Fibroblast of villous mesenchyme (primary cell): Measurements from ENCODE around the gene PGAP3. TPM values are rescaled to one million over a fixed set of nuclear protein-coding genes. Genes with fewer than 3 reads are reported as not detected.

ENCODE experiments used
- DNase-seq: peaks from one replicate; pipeline ENCODE4 v3.0.0-alpha.2; 2010; ENCODE audit warnings: low read depth
- H3K4me3 ChIP-seq: 2 replicates; pipeline ENCODE4 v1.5.1; 2011; ENCODE audit warnings: low read depth, mild to moderate bottlenecking, low read length
- total RNA-seq: library from RNA; depleted of rRNA; stranded (reverse); fragments of >200 nt; gene quantifications from 2 replicates; pipeline ENCODE4 v1.2.3, GENCODE V29; 2012
- TF ChIP-seq, protein P1 (sequence below): IDR thresholded peaks from 2 replicates; pipeline ENCODE4 v1.5.1; 2012; ENCODE audit warnings: low read depth, mild to moderate bottlenecking, low read length; ENCODE audit not compliant: insufficient read depth

PGAP3 gene
- total RNA-seq, 1 donor = 4.7 TPM

DNA sequence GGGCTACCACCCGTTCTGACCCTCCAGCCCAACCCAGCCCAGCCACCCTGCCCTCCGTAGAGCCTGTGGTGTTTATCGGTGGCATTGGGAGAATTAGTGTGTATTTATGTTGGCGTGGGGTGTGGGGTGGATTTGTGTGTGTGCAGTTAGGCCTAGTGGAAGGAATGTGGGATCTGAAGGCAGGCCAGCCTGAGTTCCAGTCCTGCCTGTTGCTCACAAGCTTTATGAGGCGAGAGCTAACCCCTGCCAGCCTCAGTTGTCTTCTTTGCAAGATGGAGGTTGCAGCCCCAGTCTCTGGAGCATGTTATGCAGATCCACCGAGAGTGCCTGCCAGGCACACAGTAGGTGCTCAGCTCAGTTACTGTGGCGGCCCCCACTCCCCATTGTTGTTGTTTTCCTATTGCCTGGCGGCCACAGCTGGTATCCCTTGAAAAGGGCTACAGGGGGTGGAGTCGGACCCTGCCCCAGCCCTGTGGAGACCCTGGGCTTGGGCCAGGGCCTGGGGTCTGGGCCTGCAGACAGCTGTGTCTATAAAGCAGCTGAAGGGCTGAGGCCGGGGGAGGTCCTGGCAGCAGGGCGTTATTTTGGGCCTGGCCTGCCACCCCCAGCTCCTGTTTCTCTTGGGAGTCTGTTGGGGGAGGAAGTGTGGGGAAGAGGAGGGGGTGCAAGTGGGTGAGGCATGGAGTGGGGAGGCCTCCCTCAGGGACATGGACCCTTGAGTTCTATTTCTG lies 17.1 kb upstream of the PGAP3 start:
- peak; percentile 48 for DNase-seq
- TF ChIP-seq, protein P1, sequence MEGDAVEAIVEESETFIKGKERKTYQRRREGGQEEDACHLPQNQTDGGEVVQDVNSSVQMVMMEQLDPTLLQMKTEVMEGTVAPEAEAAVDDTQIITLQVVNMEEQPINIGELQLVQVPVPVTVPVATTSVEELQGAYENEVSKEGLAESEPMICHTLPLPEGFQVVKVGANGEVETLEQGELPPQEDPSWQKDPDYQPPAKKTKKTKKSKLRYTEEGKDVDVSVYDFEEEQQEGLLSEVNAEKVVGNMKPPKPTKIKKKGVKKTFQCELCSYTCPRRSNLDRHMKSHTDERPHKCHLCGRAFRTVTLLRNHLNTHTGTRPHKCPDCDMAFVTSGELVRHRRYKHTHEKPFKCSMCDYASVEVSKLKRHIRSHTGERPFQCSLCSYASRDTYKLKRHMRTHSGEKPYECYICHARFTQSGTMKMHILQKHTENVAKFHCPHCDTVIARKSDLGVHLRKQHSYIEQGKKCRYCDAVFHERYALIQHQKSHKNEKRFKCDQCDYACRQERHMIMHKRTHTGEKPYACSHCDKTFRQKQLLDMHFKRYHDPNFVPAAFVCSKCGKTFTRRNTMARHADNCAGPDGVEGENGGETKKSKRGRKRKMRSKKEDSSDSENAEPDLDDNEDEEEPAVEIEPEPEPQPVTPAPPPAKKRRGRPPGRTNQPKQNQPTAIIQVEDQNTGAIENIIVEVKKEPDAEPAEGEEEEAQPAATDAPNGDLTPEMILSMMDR = peak; percentile 52
- no peak overlapping the region for H3K4me3 ChIP-seq

DNA sequence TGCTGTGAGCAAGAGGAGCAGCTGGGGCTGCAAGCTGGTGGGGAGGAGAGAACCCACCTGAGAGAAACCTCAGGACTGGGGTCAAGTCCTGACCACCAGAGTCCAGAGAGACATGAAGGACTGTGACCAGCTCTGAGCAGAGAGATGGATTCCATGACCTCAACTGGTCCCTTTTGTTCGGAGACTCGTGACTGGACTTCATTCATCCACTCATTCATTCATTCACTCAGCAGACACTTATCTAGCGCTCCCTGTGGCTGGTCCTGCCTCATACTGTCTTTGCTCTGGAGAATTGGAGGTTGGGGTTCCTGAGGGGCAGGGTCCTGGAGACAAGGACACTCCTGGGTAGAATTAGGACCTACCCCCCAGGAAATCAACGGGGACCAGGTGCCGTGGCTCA lies 16.1 kb upstream of the PGAP3 start:
- TF ChIP-seq, protein P1 = no peak
- DNase-seq = no peak
- no peak overlapping the region for H3K4me3 ChIP-seq

DNA sequence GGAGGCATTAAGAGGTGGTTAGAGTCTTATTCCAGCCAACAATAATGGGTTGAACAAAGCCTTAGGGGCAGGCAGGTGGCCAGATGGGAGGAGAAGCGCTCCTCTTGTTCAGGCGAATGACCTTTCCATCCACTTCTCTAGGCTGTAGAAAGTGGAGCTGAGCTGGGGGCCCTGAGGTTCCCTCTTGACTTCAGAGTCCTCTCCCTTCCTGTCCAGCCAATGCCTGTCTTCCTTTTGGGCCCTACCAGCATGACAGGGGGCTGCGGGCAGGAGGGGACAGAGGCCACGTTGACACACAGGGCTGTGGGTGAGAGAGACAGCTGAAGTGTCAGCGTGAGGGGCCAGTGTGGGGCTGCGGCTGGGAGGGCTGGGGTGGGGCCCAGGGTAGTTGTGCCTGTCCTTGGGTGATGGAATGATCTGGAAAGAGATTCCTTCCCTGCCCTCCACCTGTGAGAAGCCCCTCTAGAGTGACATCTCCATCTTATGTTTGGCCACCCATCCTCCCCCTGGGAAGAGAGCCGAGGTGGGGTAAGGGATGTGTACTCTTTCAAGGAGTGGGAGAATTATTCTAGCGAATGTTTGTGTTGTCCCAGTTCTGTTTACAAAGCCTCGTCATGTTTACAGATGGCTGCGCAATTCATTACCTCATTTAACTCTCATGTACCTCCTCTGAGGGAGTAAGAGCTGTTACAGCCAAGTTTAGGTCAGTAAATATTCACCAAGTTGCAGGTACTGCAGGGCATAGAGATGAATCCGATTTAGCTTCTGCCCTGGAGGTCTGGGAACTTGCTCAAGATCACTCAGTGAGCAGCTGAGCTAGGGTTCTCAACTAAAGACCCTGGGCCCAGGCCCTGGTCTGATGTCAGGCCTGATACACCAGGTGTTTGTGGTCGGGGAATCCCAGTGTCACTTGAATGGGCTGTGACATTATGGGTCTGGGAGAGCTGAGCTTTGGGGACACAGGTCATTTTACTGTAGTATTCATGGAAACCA lies 15.3 kb upstream of the PGAP3 start:
- no peak overlapping the region for H3K4me3 ChIP-seq
- peak; percentile 63 for DNase-seq
- TF ChIP-seq, protein P1 = no peak

DNA sequence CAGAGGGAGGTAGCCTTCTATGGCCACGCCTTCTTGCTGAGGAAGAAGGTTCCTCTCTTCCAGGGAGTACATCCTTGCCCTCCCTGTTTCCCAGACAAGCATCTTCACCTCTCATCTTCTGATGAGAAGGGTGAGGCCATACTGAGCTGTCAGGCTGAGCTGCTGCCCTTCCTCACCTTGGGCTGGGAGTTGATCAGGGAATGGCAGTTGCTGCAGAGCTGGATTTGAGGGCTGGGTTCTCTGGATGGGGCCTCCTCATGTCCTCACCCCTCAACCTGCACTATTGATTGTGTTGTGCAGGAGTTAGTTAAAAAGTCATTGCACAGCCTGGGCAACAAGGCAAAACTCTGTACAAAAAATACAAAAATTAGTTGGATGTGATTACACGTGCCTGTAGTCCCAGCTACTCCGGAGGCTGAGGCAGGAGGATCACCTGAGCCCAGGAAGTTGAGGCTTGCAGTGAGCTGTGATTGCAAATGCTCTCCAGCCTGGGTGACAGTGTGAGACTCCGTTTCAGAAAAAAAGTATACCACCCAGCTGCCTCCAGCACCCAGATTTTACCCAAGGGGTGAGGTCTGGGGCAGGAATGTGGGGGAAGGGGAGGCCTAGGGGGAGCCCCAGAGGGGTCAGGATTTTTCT lies 14.0 kb upstream of the PGAP3 start:
- TF ChIP-seq, protein P1 = no peak
- no peak overlapping the region for H3K4me3 ChIP-seq
- no peak for DNase-seq

DNA sequence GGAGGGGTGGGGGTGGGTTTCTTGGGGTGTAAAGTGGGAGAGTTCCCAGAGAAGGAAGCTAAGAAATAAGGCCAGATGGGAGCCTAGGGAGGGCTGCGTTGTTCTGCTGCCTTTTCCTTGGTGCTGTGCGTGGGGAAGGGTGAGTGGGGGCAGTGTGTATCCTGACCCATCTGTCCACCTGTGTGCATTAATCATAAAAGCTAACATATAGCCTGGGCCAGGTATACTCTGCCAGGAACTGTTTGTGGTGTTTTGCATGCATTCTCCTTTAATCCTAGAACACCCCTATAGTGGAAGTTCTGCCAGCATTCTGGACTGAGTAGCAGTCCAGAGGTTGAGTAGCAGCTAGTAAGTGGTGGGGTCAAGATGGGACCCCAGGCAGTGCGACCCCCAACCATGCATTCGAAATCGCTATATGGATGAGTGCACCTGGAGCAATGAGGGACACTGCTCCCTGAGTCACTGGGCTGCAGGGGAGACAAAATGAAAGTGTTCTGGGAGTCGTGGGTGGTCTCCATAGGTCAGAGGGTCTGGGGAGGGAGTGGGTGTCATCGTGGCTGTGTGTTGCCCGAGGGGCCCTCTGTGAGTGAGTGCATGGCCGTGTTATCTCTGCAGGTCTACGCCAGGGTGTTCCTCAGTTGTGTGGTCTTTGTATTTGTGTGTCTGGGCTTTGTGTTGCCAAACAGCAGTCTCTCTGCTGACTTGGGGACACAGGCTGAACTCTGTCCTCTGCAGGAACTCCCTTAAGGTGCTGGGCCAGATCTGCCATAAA lies 13.3 kb upstream of the PGAP3 start:
- TF ChIP-seq, protein P1 = no peak
- DNase-seq = no peak
- peak overlapping the region; percentile 83 for H3K4me3 ChIP-seq

DNA sequence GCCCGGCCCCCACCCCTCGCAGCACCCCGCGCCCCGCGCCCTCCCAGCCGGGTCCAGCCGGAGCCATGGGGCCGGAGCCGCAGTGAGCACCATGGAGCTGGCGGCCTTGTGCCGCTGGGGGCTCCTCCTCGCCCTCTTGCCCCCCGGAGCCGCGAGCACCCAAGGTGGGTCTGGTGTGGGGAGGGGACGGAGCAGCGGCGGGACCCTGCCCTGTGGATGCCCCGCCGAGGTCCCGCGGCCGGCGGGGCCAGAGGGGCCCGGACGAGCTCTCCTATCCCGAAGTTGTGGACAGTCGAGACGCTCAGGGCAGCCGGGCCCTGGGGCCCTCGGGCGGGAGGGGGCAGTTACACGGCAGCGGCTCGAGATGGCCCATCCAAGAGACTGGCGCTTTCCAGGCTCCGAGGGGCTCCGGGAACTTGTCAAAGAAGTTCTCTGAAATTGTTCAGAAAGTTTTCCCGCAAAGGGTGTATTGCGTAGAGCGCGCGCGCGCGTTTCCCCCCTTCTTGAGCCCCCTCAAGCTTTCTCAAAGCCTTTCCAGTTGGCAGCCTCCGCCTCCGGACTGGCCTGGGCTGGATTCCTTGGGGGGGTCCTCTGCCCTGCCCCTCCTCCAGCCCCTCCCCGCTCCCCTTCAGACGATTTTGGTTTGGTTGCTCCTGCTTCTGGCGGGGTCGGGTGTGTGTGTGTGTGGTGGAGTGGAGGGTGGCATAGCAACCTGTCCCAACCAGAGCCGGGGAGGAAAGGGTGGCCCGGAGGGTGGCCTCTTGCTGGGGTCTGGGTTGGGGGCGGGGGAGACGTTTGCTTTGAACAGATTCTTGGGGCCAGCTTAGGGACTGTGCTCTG lies 12.5 kb upstream of the PGAP3 start:
- H3K4me3 ChIP-seq = peak overlapping the region; percentile 83
- DNase-seq = peak; percentile 35
- TF ChIP-seq, protein P1 = no peak
